Stimulated activated CD8-positive, alpha-beta memory T cell treated with anti-CD3 and anti-CD28 coated beads, Interleukin-2, amount 100 ng/mL, for 1 hour (primary cell): ENCODE results near the gene EHD3.
"Not testable (repeated sequence)": the region's sequence is repeated elsewhere in the genome, so short reads cannot be mapped to it uniquely, and the experiment has no call there.

ENCODE experiments used
- DNase-seq, 2 donors: peaks; one replicate each; pipeline ENCODE4 v3.0.0-alpha.2; 2020; ENCODE audit warnings: low read depth in 2 of 2

The EHD3 gene

DNA sequence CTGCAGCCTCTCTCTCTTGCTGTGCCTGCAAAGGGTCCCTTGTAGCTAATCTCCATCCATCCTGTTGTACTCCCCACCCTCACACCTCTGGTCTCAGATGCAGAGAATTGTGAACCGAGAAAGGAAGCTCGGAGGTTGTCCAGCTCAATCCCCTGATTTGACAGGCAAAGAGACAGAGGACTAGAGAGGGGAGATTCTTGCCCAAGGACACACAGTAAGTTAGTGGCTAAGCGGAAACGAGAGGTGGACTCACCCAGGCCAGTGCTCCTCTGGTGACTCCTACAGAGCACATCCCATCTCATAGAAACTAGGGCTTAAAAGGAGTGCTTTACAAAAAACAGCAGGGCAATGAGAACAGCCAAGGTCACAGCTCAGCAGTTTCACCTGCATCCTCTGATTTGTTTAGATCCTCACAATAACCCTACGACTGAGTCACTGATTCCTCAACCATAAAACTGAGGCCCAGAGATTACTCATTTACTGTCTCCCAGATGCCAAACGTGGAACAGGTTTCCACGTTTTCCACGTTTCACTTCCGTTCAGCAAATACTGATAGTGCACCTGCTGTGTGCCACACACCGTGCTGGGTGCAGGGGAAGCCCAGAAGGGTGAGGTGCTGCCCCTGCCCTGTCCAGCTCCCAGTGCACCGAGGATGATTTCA lies 22.1 kb downstream of the EHD3 start:
- DNase-seq, result no peak

DNA sequence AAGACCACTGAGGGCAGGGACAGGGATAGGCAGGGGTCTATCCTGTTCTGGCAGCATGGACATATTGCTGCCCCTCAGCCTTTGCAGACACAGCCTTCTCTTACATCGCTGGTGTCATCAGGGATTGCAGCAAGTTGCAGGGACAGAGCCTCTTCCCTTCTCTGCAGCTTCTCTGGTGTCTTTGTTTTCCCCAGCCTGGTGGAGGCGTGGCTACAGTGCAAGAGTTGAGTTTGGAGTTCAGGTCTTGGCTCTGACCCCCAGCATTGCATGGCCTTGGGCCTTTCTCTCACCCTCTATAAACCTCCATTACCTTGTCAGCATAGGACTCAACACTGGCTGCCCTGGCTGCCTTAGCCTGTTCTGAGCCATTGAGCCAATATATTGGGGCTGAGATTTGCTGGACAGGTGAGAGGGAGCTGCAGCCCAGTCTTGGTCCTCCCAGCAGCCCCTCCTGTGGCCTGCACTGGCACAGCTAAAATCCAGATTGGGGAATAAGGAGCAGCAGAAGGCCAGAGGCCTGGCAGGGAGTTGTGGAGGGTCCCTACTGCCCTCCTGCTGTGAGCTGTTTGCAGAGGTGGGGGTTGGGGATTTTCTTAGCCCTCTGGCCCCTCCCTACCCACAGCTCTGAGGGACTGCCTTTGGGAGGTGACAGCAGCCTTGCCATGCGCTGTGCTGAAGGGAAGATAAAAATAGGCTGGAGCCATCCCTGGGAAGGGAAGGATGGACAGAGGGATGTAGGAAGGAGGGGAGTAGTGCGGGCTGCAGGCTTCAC lies 22.8 kb downstream of the EHD3 start:
- DNase-seq, result no peak

DNA sequence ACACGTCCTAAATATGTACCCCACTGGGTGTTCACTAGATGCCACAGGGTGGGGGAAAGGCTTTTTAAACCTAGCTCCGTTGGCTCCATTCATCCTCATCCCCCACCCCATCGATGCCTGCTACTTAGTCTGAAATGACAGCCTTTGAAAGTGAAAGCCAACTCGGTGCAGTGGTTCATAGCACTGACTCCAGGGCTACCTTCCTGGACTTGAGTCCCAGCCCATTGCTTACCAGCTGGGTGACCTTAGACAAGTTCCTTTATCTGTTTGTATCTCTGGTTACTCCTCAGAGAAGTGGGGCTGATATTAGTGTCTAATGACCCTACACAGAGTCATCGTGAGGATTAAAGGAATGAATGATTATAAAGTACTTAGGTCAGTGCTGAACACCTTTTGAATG lies 24.4 kb downstream of the EHD3 start:
- DNase-seq, result no peak

DNA sequence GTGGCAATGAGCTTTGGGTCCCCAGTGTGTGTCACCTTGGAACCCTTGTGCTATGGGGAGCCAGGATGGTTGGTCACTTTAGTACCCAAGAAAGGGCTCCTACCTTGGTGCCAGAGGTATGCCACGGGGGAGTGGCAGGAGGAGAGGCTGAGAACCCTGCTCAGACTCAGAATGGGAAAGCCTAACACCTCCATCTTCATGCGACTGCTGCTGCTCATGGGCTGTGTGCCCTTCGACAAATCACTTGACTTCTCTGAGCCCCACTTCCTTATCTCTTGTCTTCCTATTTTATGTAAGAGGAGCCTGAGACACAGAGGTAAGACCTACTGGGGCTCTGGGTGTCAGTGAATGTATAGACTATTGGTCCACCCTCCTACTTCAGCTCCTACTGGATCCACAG lies 25.1 kb downstream of the EHD3 start:
- DNase-seq, result no peak

DNA sequence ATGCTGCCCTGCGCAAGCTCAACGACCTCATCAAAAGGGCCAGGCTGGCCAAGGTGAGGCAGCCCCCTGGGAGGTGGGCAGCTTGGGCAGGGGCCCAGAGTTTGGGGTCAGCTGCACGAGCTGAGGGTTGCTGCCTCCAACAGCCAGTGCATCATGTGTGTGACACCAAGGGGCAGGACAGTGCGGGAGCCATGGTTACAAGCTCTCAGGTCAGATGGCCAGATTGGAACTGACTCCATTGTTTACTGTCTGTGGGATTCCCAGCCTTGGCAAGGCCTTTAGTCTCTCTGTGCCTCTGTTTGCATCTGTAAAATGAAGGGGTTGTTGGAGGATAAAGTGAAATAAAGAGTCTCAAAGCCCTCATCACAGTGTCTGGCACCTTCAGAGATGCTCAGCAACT lies 26.9 kb downstream of the EHD3 start:
- no peak for DNase-seq

DNA sequence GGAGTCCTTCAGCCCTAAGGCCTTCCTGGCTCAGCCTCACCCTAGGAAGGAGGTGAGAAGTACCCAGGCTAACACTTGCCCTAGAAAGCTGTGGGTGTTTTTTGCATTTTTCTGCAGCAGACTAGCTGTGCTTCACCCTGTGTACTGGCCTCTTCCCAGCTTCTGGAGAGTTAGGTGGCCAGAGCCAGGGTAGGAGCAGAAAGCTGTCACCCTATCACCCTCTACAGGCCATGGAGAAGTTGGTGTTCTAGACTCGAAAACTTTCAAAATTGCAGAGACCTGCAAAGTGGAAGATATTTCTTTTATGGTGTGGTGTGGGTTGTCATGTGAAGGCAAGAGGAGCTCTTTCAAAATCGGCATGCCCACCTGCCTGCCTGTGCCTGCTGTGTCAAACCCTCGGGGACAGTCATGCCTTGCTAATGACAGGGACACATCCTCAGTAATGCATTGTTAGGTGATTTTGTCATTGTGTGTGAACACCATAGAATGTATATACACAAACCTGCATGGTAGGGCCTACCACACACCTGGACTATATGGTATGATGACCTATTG lies 29.8 kb downstream of the EHD3 start:
- no peak for DNase-seq

DNA sequence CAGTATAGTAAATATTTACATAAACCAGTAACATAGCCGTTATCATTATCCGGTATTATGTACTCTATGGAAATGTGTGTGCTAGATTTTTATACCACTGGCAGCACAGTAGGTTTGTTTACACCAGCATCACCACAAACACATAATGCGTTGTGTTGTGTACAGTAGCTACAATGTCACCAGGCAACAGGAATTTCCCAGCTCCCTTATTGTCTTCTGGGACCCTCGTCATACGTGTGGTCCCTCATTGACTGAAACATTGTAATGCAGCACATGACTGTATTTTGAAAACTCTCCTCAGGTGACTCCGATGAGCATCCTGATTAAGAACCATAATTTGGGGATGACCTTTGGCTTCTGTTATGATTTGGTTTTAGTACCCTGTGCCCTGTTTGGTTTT lies 31.3 kb downstream of the EHD3 start:
- DNase-seq, result no peak

DNA sequence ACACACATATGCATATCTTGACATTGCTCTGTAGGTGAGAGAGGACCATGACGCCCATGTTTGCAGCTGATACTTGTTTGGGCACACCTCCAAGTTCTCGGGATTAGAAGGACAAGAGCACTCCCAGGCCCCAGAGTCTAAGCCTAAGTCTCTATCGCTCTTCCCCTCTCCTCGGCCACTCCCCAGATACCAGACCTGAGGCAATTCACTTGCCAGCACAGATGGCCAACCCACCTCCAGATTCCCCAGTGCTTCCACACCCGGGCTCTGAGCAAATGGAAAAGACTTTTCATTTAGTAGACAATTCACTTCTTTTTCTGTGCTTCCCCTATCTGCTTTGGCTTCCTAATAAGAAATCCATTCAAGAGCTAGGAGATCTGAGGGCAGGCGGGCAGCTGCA lies 32.9 kb downstream of the EHD3 start:
- no peak for DNase-seq

DNA sequence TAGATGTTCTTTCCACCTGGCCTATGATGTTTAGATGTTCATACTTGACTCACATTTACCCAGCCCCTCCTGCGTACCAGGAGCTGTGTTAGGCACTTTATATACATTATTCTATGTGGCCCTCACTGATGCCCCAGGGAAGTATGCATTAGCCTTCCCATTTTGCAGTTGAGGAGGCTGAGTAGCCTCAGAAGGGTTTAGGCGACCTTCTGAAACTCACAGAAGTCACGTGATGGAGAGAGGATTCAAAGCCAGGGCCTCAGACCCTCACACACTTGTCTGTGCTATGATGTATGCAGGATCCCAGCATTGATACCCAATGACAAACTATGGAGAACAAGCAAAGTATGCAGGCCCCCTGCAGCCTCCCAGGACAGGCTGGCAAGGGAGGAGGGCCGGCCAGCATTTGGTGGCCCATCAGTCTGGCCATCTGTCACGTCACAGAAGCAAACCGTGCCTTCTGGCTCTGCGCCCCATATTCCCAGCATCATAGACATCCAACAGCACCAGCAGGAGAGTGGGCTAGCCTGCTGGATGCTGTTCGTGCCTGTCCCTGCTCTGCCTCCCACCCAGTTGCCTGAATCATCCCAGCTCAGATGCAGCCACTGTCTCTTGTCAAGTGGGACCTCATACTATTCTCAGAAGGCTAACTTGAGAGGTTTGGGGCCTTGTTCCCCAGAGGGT lies 33.6 kb downstream of the EHD3 start:
- no peak for DNase-seq

DNA sequence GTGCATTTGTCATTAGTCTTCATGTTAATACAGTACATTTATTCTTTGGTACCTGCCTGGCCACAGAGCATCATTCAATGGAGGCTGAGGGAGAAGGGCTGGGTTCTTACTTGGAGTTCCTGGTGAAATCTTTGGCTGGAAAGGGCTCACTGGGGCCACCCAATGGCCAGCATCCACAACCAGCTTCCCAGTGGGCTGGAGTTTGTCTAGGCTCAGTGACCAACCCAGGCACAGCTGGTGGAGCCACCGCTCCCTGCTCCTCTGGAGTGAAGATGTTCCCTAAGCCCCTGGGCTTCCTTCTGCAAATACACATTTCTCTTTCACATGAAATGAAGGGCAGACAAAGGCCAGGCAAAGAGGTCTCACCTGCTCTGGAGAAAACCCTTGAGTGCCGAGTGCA lies 34.4 kb downstream of the EHD3 start:
- DNase-seq, result no peak

DNA sequence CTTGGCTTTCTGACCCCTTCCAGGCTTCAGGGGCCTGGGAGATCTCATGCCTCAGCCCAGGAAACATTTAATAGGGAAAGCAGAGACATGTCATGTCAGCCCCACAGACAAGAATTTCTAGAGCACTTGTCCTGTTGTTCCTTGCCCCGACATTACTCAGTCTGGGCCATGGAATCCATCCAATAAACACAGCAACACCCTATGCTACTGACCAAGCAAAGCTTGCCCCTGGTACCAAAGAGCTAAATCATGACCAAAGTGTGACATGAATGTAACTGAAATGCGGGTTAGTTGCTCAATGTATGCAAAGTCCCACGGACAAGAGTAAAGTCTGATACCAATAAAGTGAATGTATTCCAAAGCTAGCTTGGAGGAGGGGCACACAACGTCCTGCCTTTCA lies 35.1 kb downstream of the EHD3 start:
- DNase-seq, result no peak

DNA sequence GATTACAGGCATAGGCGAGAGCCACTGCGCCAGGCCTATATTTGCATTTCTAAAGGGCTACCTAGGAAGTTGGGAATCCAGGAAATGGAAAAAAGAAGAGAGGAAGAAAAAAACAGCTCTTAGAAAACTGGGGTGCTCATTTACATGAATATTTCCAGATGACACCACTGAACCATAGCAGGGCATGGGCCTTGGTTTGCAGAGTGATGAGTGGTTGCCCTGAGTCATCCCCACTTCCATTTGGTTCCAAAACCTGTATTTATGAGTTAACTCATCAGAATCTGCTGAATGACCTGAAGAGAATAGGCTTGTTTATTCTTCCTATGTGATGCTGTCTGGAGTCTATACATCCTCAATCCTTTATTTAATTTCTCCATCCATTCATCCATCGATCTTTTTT lies 36.2 kb downstream of the EHD3 start:
- no peak for DNase-seq

DNA sequence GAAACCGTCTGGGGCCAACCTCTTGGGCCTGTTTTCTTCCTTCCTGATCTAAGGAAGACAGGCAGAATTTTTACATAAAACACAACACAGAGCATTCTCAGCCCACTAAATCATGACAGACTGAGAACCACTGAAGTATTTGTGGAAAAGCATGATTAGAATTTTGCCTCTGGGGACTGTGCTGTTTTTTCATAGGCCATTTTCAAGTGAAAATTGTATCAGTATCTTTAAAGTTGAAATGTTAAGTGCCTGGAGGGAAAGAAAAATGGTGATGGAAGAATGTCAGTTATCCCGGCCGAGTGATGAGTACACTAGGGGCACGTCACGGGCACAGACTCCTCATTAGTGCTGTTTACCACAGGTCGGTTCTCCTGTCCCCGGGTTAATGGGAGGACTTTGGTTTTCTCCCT lies 36.9 kb downstream of the EHD3 start:
- no peak for DNase-seq

DNA sequence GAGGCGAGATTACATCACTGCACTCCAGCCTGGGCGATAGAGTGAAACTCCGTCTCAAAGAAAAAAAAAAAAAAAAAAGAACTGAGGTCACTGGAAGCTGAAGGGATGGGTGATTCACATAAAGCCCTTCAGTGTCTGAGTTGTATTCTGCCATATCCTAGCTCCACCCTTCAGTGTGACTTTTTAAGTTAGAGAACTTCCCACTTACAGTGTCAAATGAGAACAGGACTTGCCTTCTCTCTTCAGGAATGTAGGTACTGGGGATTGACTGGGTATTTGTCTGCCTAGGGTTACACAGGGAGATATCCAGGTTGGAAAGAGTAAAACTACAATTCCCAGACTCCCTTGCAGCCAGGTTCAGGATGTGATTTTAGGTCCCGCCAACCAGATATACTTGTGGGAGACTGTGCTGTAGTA lies 37.9 kb downstream of the EHD3 start:
- no peak for DNase-seq

DNA sequence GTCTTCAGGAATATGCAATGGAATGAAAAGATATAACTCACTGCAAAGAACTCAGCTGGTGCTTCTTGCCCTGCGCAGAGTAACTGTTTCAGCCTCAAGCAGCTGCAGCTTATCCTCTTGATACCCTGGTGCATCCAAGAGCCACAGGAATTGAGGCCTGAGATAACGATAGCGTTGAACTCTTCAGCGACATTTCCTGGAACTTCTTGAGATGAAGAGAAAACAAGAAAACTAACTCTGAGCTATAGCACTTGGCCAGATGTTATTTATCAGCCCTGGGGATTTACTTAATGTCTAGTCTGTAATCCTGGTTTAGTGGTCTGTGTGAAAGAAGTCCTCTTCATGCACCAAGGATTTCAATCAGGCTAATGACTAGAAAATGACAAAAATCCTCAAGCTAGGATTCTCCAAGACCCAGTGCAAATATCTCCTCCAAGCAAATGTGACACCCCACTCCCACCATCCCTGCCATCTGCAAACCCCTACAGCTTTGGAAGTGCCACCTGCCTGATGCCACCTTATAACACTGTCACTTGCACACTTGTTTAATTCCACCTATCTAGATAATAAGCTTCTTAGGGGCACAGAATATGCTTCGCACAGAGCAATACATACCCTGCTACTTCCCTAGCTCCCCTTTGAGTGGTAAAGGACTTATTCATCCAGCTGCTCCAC lies 40.6 kb downstream of the EHD3 start:
- DNase-seq, result no peak

DNA sequence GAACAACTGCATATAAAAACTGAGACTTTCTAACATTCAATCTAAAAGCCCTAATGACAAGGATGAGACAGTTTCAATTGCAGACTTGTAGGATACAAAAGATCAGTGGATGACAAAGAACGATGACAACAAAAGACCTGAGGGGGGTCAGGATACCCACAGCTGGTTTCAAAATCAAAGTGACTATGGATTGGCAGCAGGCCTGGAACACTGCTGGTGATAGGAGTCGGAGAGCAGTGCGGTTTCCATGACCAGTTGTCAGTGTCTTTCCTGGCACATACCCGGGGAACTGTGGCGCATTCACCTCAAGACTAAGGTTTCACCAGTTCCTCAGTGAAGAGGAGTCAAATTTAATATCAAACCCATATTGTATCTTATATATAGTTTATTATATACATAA lies 42.0 kb downstream of the EHD3 start:
- DNase-seq, result no peak

DNA sequence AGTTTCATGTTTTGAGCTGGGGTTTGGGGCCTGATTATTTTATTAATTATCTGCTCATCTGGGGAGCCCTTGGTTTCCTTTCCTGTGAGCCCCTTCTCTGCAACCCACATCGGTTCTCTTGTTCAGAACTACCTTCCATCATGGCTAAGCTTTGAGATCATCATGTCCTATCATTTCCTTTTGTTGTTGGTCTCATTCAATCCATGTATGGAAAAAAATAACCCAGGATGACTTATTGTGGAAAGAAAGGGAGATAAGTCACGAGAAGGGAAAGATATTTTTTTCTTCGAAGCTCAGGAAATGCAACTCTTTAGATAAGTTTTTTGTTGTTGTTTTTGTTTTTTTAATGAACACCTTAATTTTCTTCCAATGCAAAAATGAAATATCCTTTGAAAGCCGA lies 43.7 kb downstream of the EHD3 start:
- DNase-seq, result no peak

DNA sequence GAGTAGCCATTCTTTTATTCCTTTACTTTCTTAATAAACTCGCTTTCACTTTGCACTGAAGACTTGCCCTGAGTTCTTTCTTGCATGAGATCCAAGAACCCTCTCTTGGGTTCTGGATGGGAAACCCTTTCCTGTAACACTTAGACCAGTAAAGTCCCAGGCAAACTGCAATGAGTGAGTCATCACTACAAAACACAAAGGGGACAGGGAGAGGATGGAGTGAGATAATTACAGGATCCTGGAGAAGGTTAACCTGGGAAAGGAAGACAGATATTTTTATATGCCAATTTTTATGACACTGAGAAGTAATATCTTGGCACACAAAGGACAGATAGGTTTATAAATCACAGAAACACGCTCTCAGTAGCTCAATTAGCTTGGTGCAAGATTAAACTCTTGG lies 48.7 kb downstream of the EHD3 start:
- no peak for DNase-seq

DNA sequence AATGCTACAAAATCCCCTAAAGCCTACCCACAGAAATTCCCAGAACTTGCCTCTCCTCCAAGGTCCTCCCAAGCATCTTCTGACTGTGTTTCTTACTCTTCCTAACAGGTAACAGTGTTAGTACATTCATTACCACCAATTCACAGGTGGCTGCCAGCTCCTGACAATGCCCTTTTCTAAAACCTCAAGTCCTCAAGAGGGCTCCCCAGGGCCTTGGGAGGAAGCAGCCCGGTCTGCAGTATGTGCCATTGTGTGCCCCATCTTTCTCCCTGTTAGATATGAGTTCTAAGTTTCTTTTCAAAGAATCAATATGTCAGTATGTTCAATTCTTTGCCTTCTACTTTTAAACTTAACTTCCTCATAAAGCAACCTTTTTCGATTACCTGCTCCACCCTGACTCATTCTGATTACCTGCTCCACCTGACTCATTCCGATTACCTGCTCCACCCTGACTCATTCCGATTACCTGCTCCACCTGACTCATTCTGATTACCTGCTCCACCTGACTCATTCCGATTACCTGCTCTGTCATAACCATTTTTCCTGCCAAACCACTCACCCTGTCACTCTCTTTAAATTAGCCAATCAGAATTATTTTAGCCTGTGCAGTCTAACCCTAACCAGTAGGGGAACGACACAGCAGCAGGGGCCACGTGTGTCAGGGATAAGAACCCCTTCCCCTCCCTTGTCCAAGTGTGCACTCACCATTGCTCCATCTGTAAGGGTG lies 49.4 kb downstream of the EHD3 start:
- not testable (repeated sequence) for DNase-seq

DNA sequence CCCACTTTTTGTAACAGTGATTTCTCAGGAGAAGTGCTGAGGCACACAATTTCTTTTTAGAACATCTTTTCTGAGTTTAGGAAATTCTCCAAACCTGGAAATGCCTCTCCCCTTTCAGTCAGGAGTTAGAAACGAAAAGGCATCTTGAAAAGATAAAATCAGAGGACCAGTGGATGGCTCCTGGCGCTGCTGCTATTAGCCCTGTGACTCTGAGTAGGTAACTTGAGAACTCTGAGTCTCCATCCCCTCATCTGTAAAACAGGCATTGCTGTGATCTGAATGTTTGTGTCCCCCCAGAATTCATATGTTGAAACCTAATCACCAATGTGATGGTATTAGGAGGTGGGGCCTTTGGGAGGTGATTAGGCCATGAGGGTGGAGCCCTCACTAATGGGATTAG lies 50.2 kb downstream of the EHD3 start:
- DNase-seq, result no peak

DNA sequence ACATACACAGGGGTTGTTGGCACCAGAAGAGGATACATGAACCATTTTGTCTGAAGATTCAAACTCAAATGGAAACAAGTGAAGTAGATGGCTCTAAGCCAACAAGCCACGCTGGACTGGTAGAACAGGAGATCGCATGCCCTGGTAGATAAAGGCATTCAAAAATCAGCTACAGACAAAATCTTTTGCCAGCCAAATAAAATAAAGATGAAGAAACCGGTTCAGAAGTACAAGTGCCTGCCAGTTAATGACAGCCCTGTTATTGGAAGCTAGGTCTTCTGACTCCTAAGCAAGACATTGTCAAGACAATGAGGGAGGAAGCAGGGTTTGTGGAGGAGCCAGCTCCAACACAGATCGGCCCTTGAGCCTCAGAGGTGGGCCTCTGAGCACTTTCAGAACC lies 52.3 kb downstream of the EHD3 start:
- no peak for DNase-seq
